Measurements from ENCODE around the gene LHX3.

The LHX3 gene

GRCh38 chr9:136194540-136194939, 10.4 kb downstream of the LHX3 start:
- H3K27me3 ChIP-seq (replicated peaks; ENCODE audit: insufficient read depth, low read length): peaks cover 89% of the 10 kb centered on the region
- no peaks in the 10 kb centered on the region for H3F3A ChIP-seq (ENCODE audit: insufficient read depth, low read length)

DNA sequence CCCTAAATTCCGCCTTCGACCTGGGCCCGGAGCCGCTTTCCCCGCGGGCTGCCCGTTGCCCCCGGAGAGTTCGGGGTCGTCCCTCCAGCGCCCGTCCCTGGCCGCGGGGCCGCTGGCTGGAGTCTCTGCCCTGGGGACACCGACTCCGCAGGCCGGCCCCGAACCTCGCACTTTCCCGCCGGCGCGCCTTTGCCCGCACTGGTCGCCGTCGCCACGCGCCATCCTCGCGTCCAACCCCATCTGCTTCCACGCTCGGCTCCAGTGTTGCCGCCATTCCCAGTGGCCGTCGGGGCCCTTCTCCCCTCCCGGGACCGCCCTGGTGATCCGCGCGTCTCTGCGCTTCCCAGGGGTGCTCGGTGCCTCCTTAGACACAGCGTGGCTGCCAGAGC, 11.0 kb downstream of the LHX3 start:
- Histone ChIP-seq H3K27me3 (replicated peaks; ENCODE audit: insufficient read depth, low read length) (peaks cover 91% of the 10 kb centered on the region), H3K9me3 (replicated peaks; ENCODE audit: insufficient read depth, low read length) (no peaks in the 10 kb centered on the region), H3K36me3 (replicated peaks; ENCODE audit: insufficient read depth, low read length) (no peaks in the 10 kb centered on the region), H3K4me3 (ENCODE audit: low read length) (no peak overlapping the region), H3F3A (ENCODE audit: insufficient read depth, low read length) (no peaks in the 10 kb centered on the region), H2AFZ (ENCODE audit: low read length) (no peak overlapping the region), H4K20me1 (ENCODE audit: insufficient read depth, low read length) (no peaks in the 10 kb centered on the region), H3K27ac (ENCODE audit: low read length) (no peak overlapping the region), H3K79me2 (ENCODE audit: low read length) (no peaks in the 10 kb centered on the region), H3K9ac (ENCODE audit: low read length) (no peak overlapping the region), H3K9me2 (replicated peaks; ENCODE audit: insufficient read depth, low read length) (no peaks in the 10 kb centered on the region), H3K4me1 (ENCODE audit: low read length) (no peaks in the 10 kb centered on the region), H3K4me2 (ENCODE audit: low read depth, low read length) (no peak overlapping the region)
- TF ChIP-seq EZH2phosphoT487 (IDR thresholded peaks at IDR 0.05; ENCODE audit: low read length) (no peak), CTCF (IDR thresholded peaks at IDR 0.05; ENCODE audit: low read length) (no peak), EZH2 (optimal IDR thresholded peaks at IDR 0.05; ENCODE audit: low read depth, low read length) (no peak)
- DNase-seq: no peak

More at GRCh38 chr9:136194540-136194939, 10.4 kb downstream of the LHX3 start:
- Histone ChIP-seq H3K4me2 (ENCODE audit: low read depth, low read length) (no peak overlapping the region), H4K20me1 (ENCODE audit: insufficient read depth, low read length) (no peaks in the 10 kb centered on the region), H3K9ac (ENCODE audit: low read length) (no peak overlapping the region), H2AFZ (ENCODE audit: low read length) (no peak overlapping the region), H3K79me2 (ENCODE audit: low read length) (no peaks in the 10 kb centered on the region), H3K9me3 (replicated peaks; ENCODE audit: insufficient read depth, low read length) (no peaks in the 10 kb centered on the region), H3K27ac (ENCODE audit: low read length) (no peak overlapping the region), H3K4me1 (ENCODE audit: low read length) (no peaks in the 10 kb centered on the region), H3K9me2 (replicated peaks; ENCODE audit: insufficient read depth, low read length) (no peaks in the 10 kb centered on the region), H3K4me3 (ENCODE audit: low read length) (no peak overlapping the region), H3K36me3 (replicated peaks; ENCODE audit: insufficient read depth, low read length) (no peaks in the 10 kb centered on the region)
- no peak for DNase-seq
- no peak for TF ChIP-seq EZH2 (optimal IDR thresholded peaks at IDR 0.05; ENCODE audit: low read depth, low read length)
- no peak for TF ChIP-seq CTCF (IDR thresholded peaks at IDR 0.05; ENCODE audit: low read length)
- TF ChIP-seq EZH2phosphoT487 (IDR thresholded peaks at IDR 0.05; ENCODE audit: low read length): no peak

- no peaks in the 10 kb centered on the region for H3K4me1 ChIP-seq (ENCODE audit: low read length)
- no peak overlapping the region for H3K4me2 ChIP-seq (ENCODE audit: low read depth, low read length)
- no peak overlapping the region for H3K9ac ChIP-seq (ENCODE audit: low read length)
- H3K36me3 ChIP-seq (replicated peaks; ENCODE audit: insufficient read depth, low read length): no peaks in the 10 kb centered on the region
- H2AFZ ChIP-seq (ENCODE audit: low read length): no peak overlapping the region
- DNase-seq: no peak
- H3K4me3 ChIP-seq (ENCODE audit: low read length): no peak overlapping the region
- peaks cover 89% of the 10 kb centered on the region for H3K27me3 ChIP-seq (replicated peaks; ENCODE audit: insufficient read depth, low read length)
- no peaks in the 10 kb centered on the region for H3K9me2 ChIP-seq (replicated peaks; ENCODE audit: insufficient read depth, low read length)
- TF ChIP-seq EZH2phosphoT487 (IDR thresholded peaks at IDR 0.05; ENCODE audit: low read length) (no peak), EZH2 (optimal IDR thresholded peaks at IDR 0.05; ENCODE audit: low read depth, low read length) (no peak), CTCF (IDR thresholded peaks at IDR 0.05; ENCODE audit: low read length) (no peak)
- H3K9me3 ChIP-seq (replicated peaks; ENCODE audit: insufficient read depth, low read length): no peaks in the 10 kb centered on the region
- H3K27ac ChIP-seq (ENCODE audit: low read length): no peak overlapping the region
- H3F3A ChIP-seq (ENCODE audit: insufficient read depth, low read length): no peaks in the 10 kb centered on the region
- H3K79me2 ChIP-seq (ENCODE audit: low read length): no peaks in the 10 kb centered on the region
- H4K20me1 ChIP-seq (ENCODE audit: insufficient read depth, low read length): no peaks in the 10 kb centered on the region
Measured at GRCh38 chr9:136193127-136193890, 11.6 kb downstream of the LHX3 start.
